Measurements from ENCODE around the gene MGA.

The MGA gene

GRCh38 chr15:41671656-41672648 lies 11.7 kb downstream of the MGA start:
- Histone ChIP-seq H3K4me3 (replicated peaks; ENCODE audit: insufficient read depth, low read length) (no peak overlapping the region), H3K27ac (replicated peaks) (no peak overlapping the region), H3K27me3 (ENCODE audit: insufficient read depth, poor library complexity, severe bottlenecking) (no peaks in the 10 kb centered on the region)
- no peak for TF ChIP-seq CTCF (IDR thresholded peaks at IDR 0.05; ENCODE audit: insufficient read depth, low read length)
- no peak for TF ChIP-seq REST (IDR thresholded peaks at IDR 0.05; ENCODE audit: insufficient replicate concordance, low read depth)
- no peak for TF ChIP-seq POLR2AphosphoS5 (IDR thresholded peaks at IDR 0.05; ENCODE audit: low read depth)
- no peak for TF ChIP-seq GABPA (IDR thresholded peaks at IDR 0.05; ENCODE audit: low read depth)
- TF ChIP-seq SPI1 (IDR thresholded peaks at IDR 0.05; ENCODE audit: borderline replicate concordance, low read depth), result peak; percentile 77
- DNase-seq (ENCODE audit: low read depth in 1 of 2, low spot score in 1 of 2), result peak in 1 of 2 experiments; percentile 14

GRCh38 chr15:41675337-41675736 lies 15.1 kb downstream of the MGA start:
- TF ChIP-seq SPI1 (IDR thresholded peaks at IDR 0.05; ENCODE audit: borderline replicate concordance, low read depth), result no peak
- TF ChIP-seq GABPA (IDR thresholded peaks at IDR 0.05; ENCODE audit: low read depth), result no peak
- TF ChIP-seq REST (IDR thresholded peaks at IDR 0.05; ENCODE audit: insufficient replicate concordance, low read depth), result no peak
- TF ChIP-seq CTCF (IDR thresholded peaks at IDR 0.05; ENCODE audit: insufficient read depth, low read length), result no peak
- no peak for TF ChIP-seq POLR2AphosphoS5 (IDR thresholded peaks at IDR 0.05; ENCODE audit: low read depth)
- H3K27me3 ChIP-seq (ENCODE audit: insufficient read depth, poor library complexity, severe bottlenecking), result no peaks in the 10 kb centered on the region
- no peak overlapping the region for H3K27ac ChIP-seq (replicated peaks)
- no peak for DNase-seq (ENCODE audit: low read depth in 1 of 2, low spot score in 1 of 2)
- H3K4me3 ChIP-seq (replicated peaks; ENCODE audit: insufficient read depth, low read length), result no peak overlapping the region

DNA sequence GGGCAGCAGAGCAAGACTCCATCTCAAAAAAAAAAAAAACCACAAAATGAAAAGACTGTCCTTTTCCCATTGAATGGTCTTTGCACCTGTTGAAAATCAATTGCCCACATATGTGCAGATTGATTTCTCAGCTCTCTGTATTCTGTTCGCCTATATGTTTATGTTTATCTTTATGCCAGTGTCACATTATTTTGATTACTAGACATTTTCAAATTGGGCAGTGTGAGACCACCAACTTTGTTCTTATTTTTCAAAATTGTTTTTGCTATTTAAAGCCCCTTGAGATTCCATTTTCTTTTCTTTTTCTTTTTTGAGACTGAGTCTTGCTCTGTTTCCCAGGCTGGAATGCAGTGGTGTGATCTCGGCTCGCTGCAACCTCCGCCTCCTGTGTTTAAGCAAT lies 18.5 kb downstream of the MGA start:
- Histone ChIP-seq H3K27me3 (ENCODE audit: insufficient read depth, poor library complexity, severe bottlenecking) (no peaks in the 10 kb centered on the region), H3K4me3 (replicated peaks; ENCODE audit: insufficient read depth, low read length) (no peak overlapping the region), H3K27ac (replicated peaks) (no peak overlapping the region)
- no peak for TF ChIP-seq GABPA (IDR thresholded peaks at IDR 0.05; ENCODE audit: low read depth)
- no peak for TF ChIP-seq SPI1 (IDR thresholded peaks at IDR 0.05; ENCODE audit: borderline replicate concordance, low read depth)
- TF ChIP-seq POLR2AphosphoS5 (IDR thresholded peaks at IDR 0.05; ENCODE audit: low read depth), result no peak
- no peak for DNase-seq (ENCODE audit: low read depth in 1 of 2, low spot score in 1 of 2)

GRCh38 chr15:41683955-41684354 lies 23.8 kb downstream of the MGA start:
- Histone ChIP-seq H3K27me3 (ENCODE audit: insufficient read depth, poor library complexity, severe bottlenecking) (no peaks in the 10 kb centered on the region), H3K27ac (replicated peaks) (no peak overlapping the region), H3K4me3 (replicated peaks; ENCODE audit: insufficient read depth, low read length) (no peak overlapping the region)
- no peak for TF ChIP-seq REST (IDR thresholded peaks at IDR 0.05; ENCODE audit: insufficient replicate concordance, low read depth)
- TF ChIP-seq CTCF (IDR thresholded peaks at IDR 0.05; ENCODE audit: insufficient read depth, low read length), result no peak
- no peak for TF ChIP-seq GABPA (IDR thresholded peaks at IDR 0.05; ENCODE audit: low read depth)
- TF ChIP-seq SPI1 (IDR thresholded peaks at IDR 0.05; ENCODE audit: borderline replicate concordance, low read depth), result no peak
- TF ChIP-seq POLR2AphosphoS5 (IDR thresholded peaks at IDR 0.05; ENCODE audit: low read depth), result no peak
- DNase-seq (ENCODE audit: low read depth in 1 of 2, low spot score in 1 of 2), result no peak

All from HL-60 (cell line).